ENCODE data around the gene MRM1. TPM values are rescaled to one million over a fixed set of nuclear protein-coding genes. Genes with fewer than 3 reads are reported as not detected.
A peak's percentile ranks its signal among the peaks of the same experiment; 100 is the strongest.

The MRM1 gene
- polyA plus RNA-seq, 2 of the 4 experiments (the other 2 are of a cell fraction) = 12.7 to 21.7 TPM

DNA sequence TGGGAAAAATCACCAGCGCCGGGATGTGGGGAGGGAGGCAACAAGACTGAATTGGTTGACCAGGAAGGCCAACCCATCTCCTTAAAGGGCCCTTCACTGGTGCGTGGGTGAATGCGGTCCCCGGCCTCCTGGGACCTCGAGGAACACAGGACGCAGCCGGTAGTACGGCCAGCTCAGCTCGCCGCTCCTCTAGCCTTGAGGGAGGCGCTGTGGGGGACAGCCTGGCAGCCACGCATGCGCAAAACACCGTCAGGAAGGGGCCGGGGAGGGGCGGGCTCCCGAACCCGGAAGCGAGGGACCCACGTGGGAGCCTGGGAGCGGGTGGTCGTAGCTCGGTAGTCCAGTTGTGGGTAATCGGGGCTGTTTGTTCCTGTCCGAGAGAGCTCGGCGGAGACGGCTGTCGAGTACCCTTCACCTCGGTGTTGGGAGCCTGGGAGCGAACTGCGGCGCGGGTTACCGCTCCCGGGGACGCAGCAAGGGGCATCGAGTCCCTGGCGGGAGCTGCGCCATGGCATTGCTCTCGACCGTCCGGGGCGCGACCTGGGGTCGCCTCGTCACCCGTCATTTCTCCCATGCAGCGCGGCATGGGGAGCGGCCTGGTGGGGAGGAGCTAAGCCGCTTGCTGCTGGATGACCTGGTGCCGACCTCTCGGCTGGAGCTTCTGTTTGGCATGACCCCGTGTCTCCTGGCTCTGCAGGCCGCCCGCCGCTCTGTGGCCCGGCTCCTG lies at the start of gene MRM1 (continued):
- TF ChIP-seq, protein P1, sequence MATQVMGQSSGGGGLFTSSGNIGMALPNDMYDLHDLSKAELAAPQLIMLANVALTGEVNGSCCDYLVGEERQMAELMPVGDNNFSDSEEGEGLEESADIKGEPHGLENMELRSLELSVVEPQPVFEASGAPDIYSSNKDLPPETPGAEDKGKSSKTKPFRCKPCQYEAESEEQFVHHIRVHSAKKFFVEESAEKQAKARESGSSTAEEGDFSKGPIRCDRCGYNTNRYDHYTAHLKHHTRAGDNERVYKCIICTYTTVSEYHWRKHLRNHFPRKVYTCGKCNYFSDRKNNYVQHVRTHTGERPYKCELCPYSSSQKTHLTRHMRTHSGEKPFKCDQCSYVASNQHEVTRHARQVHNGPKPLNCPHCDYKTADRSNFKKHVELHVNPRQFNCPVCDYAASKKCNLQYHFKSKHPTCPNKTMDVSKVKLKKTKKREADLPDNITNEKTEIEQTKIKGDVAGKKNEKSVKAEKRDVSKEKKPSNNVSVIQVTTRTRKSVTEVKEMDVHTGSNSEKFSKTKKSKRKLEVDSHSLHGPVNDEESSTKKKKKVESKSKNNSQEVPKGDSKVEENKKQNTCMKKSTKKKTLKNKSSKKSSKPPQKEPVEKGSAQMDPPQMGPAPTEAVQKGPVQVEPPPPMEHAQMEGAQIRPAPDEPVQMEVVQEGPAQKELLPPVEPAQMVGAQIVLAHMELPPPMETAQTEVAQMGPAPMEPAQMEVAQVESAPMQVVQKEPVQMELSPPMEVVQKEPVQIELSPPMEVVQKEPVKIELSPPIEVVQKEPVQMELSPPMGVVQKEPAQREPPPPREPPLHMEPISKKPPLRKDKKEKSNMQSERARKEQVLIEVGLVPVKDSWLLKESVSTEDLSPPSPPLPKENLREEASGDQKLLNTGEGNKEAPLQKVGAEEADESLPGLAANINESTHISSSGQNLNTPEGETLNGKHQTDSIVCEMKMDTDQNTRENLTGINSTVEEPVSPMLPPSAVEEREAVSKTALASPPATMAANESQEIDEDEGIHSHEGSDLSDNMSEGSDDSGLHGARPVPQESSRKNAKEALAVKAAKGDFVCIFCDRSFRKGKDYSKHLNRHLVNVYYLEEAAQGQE (IDR thresholded peaks at IDR 0.05) = no peak; the same call in 1 of the 2 replicates
- no peak for TF ChIP-seq ZC3H11A (IDR thresholded peaks at IDR 0.05)
- TF ChIP-seq, protein P2, sequence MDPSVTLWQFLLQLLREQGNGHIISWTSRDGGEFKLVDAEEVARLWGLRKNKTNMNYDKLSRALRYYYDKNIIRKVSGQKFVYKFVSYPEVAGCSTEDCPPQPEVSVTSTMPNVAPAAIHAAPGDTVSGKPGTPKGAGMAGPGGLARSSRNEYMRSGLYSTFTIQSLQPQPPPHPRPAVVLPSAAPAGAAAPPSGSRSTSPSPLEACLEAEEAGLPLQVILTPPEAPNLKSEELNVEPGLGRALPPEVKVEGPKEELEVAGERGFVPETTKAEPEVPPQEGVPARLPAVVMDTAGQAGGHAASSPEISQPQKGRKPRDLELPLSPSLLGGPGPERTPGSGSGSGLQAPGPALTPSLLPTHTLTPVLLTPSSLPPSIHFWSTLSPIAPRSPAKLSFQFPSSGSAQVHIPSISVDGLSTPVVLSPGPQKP (IDR thresholded peaks at IDR 0.05; ENCODE audit: low read depth, low read length) = no peak
- TF ChIP-seq, protein P3, sequence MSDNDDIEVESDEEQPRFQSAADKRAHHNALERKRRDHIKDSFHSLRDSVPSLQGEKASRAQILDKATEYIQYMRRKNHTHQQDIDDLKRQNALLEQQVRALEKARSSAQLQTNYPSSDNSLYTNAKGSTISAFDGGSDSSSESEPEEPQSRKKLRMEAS (IDR thresholded peaks at IDR 0.05) = peak; percentile 99
- no peak for TF ChIP-seq ZFP36 (IDR thresholded peaks at IDR 0.05; ENCODE audit: borderline replicate concordance, partially characterized antibody)
- no peak for TF ChIP-seq KDM1A (IDR thresholded peaks at IDR 0.05; ENCODE audit: low read depth)
- no peak for TF ChIP-seq HDAC2 (IDR thresholded peaks at IDR 0.05)
- no peak for TF ChIP-seq BHLHE40 (IDR thresholded peaks at IDR 0.05; ENCODE audit: low read depth, low read length)
- peak in 1 of 2 experiments; percentile 90; a peak in 4 of 5 replicates for TF ChIP-seq JUN (IDR thresholded peaks at IDR 0.05)
- no peak for TF ChIP-seq ZSCAN20 (CRISPR knock-in tag; IDR thresholded peaks at IDR 0.05)
- no peak for TF ChIP-seq ESRRA (IDR thresholded peaks at IDR 0.05; ENCODE audit: borderline replicate concordance, low read length)
- 0 out of 2 replicates have a peak, but pooled peaks have one; percentile 12 for TF ChIP-seq MAZ (IDR thresholded peaks at IDR 0.05; ENCODE audit: borderline replicate concordance, low read depth, low read length)
- no peak for TF ChIP-seq MAFK (IDR thresholded peaks at IDR 0.05; ENCODE audit: partially characterized antibody)
- peak; percentile 85 for TF ChIP-seq TFCP2L1 (CRISPR knock-in tag; IDR thresholded peaks at IDR 0.05)
- TF ChIP-seq PBX3 (IDR thresholded peaks at IDR 0.05) = no peak
- TF ChIP-seq, protein P4, sequence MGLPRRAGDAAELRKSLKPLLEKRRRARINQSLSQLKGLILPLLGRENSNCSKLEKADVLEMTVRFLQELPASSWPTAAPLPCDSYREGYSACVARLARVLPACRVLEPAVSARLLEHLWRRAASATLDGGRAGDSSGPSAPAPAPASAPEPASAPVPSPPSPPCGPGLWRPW (IDR thresholded peaks at IDR 0.05) = no peak
- no peak for TF ChIP-seq RCOR1 (IDR thresholded peaks at IDR 0.05; ENCODE audit: low read depth, low read length)
- TF ChIP-seq EP300 (IDR thresholded peaks at IDR 0.05) = no peak
- peak; percentile 76 for TF ChIP-seq PHF8 (IDR thresholded peaks at IDR 0.05; ENCODE audit: borderline replicate concordance, low read depth)
- TF ChIP-seq RNF2 (IDR thresholded peaks at IDR 0.05; ENCODE audit: borderline replicate concordance, low read depth) = no peak
- no peak; the same call in 1 of the 2 replicates for TF ChIP-seq TP53 (CRISPR knock-in tag; IDR thresholded peaks at IDR 0.05)
- TF ChIP-seq HOXB5 (CRISPR knock-in tag; IDR thresholded peaks at IDR 0.05) = no peak
- TF ChIP-seq, protein P5, sequence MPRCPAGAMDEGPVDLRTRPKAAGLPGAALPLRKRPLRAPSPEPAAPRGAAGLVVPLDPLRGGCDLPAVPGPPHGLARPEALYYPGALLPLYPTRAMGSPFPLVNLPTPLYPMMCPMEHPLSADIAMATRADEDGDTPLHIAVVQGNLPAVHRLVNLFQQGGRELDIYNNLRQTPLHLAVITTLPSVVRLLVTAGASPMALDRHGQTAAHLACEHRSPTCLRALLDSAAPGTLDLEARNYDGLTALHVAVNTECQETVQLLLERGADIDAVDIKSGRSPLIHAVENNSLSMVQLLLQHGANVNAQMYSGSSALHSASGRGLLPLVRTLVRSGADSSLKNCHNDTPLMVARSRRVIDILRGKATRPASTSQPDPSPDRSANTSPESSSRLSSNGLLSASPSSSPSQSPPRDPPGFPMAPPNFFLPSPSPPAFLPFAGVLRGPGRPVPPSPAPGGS (IDR thresholded peaks at IDR 0.05) = peak; percentile 92
- no peak for TF ChIP-seq NPAS2 (CRISPR knock-in tag; IDR thresholded peaks at IDR 0.05; ENCODE audit: borderline replicate concordance)
- no peak for TF ChIP-seq CHD4 (IDR thresholded peaks at IDR 0.05; ENCODE audit: borderline replicate concordance)
